GM12891 (cell line): ENCODE data around the gene CMTM7.

Source experiments
- POLR2A ChIP-seq: IDR thresholded peaks from 2 replicates; pipeline ENCODE4 v1.6.1; 2011; ENCODE audit warnings: low read depth, low read length, control low read depth
- POLR2AphosphoS5 ChIP-seq: IDR thresholded peaks from 2 replicates; pipeline ENCODE4 v1.6.1; 2011; ENCODE audit warnings: low read depth, low read length, control low read depth
- SPI1 ChIP-seq: IDR thresholded peaks from 2 replicates; pipeline ENCODE4 v1.6.1; 2011; ENCODE audit warnings: low read depth, low read length, control low read depth

DNA sequence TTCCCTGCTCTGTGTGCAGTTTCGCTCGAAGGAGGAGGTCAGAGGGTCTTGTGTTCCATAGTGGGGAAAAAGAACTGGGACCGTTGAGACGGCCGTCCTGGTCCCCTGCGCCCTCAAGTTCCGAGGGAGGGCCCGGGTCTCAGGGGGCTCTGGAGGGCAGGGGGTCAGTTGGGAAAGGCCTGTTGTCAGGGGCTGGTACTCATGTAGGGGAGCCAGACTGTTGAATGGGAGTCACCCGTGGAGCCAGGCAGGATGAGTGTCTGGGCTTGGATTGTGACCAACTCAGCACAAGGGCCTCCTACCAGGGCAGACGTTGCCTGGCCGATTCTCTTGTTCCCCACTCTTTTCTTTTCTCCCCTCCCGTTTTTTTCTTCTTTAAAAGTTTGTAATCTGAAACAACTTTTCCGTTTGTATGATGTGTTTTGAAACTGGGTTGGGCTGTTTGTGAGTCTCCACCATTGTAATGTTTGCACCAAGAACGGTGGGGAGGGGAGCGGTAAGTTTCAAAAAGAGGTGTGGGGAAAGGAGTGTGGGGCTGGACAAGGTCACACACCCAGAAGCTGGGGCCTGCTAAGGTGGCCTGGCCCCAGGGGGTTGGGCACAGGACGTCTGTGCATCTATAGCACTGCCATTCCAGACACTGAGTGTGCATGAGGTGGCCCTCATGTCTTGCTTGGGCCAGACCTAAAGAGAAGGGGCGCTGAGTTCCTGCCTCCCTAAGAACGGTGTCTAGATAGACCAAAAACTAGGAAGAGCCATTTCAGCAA, 1.1 kb downstream of the CMTM7 start:
- no peak for TF ChIP-seq SPI1
- TF ChIP-seq POLR2A: no peak
- TF ChIP-seq POLR2AphosphoS5: no peak
